Measurements from ENCODE around the gene CKAP5.

- TF ChIP-seq POLR2A (IDR thresholded peaks at IDR 0.05; ENCODE audit: low read depth, low read length), result no peak
- no peak for TF ChIP-seq POLR2AphosphoS5 (IDR thresholded peaks at IDR 0.05; ENCODE audit: low read depth, low read length)
Observed at GRCh38 chr11:46718155-46719019, 127.7 kb downstream of the CKAP5 start.
